GM23338 (cell line): Measurements from ENCODE around the gene SLC25A47.

Experiments used
- EZH2 ChIP-seq: fragments of 200-600 bp; sonication (generic); IDR thresholded peaks from one replicate; pipeline ENCODE4 v1.8.0; 2017; ENCODE audit warnings: antibody characterized with exemption, mild to moderate bottlenecking, low read depth; ENCODE audit not compliant: unreplicated experiment
- EZH2phosphoT487 ChIP-seq: fragments of 200-600 bp; sonication (generic); IDR thresholded peaks from one replicate; pipeline ENCODE4 v1.8.1; 2018; ENCODE audit warnings: antibody characterized with exemption; ENCODE audit not compliant: unreplicated experiment
- JUNB ChIP-seq: IDR thresholded peaks from one replicate; pipeline ENCODE4 v1.6.1; 2016; ENCODE audit warnings: antibody characterized with exemption; ENCODE audit not compliant: unreplicated experiment
- POLR2AphosphoS5 ChIP-seq: IDR thresholded peaks from 2 replicates; pipeline ENCODE4 v1.6.1; 2016; ENCODE audit warnings: antibody characterized with exemption, low read depth
- ZNF114 ChIP-seq: fragments of 250-450 bp; sonication (Bioruptor Pico); IDR thresholded peaks from 2 replicates; pipeline ENCODE4 v1.5.0; 2020; ENCODE audit warnings: mild to moderate bottlenecking, moderate library complexity
- TF ChIP-seq, protein P1 (sequence below), 2 experiments: fragments of 200-600 bp in 1 of 2; sonication (generic) in 1 of 2; conservative IDR thresholded peaks; 2 replicates each; pipeline versions ENCODE4 v1.5.1 to v1.6.1; 2016 to 2017; ENCODE audit warnings: antibody characterized with exemption in 2 of 2, low read depth in 2 of 2, mild to moderate bottlenecking in 2 of 2, moderate library complexity in 1 of 2
- TF ChIP-seq, protein P2 (sequence below): IDR thresholded peaks from one replicate; pipeline ENCODE4 v1.6.1; 2018; ENCODE audit warnings: antibody characterized with exemption; ENCODE audit not compliant: unreplicated experiment
- TF ChIP-seq, protein P3 (sequence below): IDR thresholded peaks from 2 replicates; pipeline ENCODE4 v1.6.1; 2016; ENCODE audit warnings: antibody characterized with exemption

DNA sequence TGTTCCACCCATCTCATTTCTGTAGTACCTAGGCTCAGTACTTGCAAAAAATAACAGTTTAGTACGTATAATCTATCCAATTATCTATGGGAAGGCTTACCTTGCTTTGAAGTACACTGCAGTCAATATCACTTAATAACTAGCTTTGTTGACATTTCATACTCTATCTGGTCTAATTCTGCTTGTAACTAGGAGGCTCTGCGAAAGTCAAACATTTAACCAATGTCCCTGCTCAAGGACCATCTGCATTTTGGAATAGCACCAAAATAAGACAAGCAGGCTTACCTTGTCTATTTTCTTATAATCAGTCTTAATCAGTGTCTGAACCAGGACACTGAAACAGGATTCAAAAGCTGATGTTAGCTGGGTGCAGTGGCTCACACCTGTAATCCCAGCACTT is 39.9 kb downstream of the SLC25A47 start:
- no peak for TF ChIP-seq EZH2
- TF ChIP-seq, protein P1, sequence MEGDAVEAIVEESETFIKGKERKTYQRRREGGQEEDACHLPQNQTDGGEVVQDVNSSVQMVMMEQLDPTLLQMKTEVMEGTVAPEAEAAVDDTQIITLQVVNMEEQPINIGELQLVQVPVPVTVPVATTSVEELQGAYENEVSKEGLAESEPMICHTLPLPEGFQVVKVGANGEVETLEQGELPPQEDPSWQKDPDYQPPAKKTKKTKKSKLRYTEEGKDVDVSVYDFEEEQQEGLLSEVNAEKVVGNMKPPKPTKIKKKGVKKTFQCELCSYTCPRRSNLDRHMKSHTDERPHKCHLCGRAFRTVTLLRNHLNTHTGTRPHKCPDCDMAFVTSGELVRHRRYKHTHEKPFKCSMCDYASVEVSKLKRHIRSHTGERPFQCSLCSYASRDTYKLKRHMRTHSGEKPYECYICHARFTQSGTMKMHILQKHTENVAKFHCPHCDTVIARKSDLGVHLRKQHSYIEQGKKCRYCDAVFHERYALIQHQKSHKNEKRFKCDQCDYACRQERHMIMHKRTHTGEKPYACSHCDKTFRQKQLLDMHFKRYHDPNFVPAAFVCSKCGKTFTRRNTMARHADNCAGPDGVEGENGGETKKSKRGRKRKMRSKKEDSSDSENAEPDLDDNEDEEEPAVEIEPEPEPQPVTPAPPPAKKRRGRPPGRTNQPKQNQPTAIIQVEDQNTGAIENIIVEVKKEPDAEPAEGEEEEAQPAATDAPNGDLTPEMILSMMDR (conservative IDR thresholded peaks at IDR 0.05; ENCODE audit: low read depth in 2 of 2): no peak
- TF ChIP-seq ZNF114 (CRISPR knock-in tag): no peak
- no peak for TF ChIP-seq EZH2phosphoT487
- TF ChIP-seq, protein P2, sequence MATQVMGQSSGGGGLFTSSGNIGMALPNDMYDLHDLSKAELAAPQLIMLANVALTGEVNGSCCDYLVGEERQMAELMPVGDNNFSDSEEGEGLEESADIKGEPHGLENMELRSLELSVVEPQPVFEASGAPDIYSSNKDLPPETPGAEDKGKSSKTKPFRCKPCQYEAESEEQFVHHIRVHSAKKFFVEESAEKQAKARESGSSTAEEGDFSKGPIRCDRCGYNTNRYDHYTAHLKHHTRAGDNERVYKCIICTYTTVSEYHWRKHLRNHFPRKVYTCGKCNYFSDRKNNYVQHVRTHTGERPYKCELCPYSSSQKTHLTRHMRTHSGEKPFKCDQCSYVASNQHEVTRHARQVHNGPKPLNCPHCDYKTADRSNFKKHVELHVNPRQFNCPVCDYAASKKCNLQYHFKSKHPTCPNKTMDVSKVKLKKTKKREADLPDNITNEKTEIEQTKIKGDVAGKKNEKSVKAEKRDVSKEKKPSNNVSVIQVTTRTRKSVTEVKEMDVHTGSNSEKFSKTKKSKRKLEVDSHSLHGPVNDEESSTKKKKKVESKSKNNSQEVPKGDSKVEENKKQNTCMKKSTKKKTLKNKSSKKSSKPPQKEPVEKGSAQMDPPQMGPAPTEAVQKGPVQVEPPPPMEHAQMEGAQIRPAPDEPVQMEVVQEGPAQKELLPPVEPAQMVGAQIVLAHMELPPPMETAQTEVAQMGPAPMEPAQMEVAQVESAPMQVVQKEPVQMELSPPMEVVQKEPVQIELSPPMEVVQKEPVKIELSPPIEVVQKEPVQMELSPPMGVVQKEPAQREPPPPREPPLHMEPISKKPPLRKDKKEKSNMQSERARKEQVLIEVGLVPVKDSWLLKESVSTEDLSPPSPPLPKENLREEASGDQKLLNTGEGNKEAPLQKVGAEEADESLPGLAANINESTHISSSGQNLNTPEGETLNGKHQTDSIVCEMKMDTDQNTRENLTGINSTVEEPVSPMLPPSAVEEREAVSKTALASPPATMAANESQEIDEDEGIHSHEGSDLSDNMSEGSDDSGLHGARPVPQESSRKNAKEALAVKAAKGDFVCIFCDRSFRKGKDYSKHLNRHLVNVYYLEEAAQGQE: no peak
- no peak for TF ChIP-seq JUNB
- no peak for TF ChIP-seq POLR2AphosphoS5
- TF ChIP-seq, protein P3, sequence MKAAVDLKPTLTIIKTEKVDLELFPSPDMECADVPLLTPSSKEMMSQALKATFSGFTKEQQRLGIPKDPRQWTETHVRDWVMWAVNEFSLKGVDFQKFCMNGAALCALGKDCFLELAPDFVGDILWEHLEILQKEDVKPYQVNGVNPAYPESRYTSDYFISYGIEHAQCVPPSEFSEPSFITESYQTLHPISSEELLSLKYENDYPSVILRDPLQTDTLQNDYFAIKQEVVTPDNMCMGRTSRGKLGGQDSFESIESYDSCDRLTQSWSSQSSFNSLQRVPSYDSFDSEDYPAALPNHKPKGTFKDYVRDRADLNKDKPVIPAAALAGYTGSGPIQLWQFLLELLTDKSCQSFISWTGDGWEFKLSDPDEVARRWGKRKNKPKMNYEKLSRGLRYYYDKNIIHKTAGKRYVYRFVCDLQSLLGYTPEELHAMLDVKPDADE: no peak
